Measurements from ENCODE around the gene P3H3.
A peak's percentile ranks its signal among the peaks of the same experiment; 100 is the strongest.

Gene P3H3

GRCh38 chr12:6852651-6853354, 24.6 kb downstream of the P3H3 start:
- no peak for TF ChIP-seq CTCF (IDR thresholded peaks at IDR 0.05)
- Histone ChIP-seq H3K9me3 (no peaks in the 10 kb centered on the region), H3K27ac (peak overlapping the region; percentile 95 to 99), H3K4me3 (peak overlapping the region; percentile 66 to 69), H3K27me3 (no peaks in the 10 kb centered on the region), H3K36me3 (peaks cover 23 to 37% (median 25%) of the 10 kb centered on the region in 3 donors), H3K4me1 (peaks cover 0 to 31% (median 22%) of the 10 kb centered on the region in 4 donors)
- peak; percentile 67 to 89 for DNase-seq
- intact Hi-C loops (cut with DNase I; ENCODE audit: low total_unique reads), result loop anchor here (5.0 kb wide), 1 partner anchor 241 kb away; no protein-coding TSS in a partner anchor

GRCh38 chr12:6853626-6854025, 25.4 kb downstream of the P3H3 start:
- intact Hi-C loops (cut with DNase I; ENCODE audit: low total_unique reads), result loop anchor here (5.0 kb wide), 1 partner anchor 241 kb away; no protein-coding TSS in a partner anchor
- H3K36me3 ChIP-seq, result peaks cover 31 to 41% (median 34%) of the 10 kb centered on the region in 3 donors
- DNase-seq, result no peak
- H3K4me3 ChIP-seq, result peak overlapping the region in 1 of 2 donors; percentile 69
- peak overlapping the region; percentile 95 to 99 for H3K27ac ChIP-seq
- H3K4me1 ChIP-seq, result peaks cover 0 to 31% (median 22%) of the 10 kb centered on the region in 4 donors
- TF ChIP-seq CTCF (IDR thresholded peaks at IDR 0.05), result no peak
- no peaks in the 10 kb centered on the region for H3K9me3 ChIP-seq
- no peaks in the 10 kb centered on the region for H3K27me3 ChIP-seq

GRCh38 chr12:6854036-6854435, 25.8 kb downstream of the P3H3 start:
- H3K4me1 ChIP-seq, result peaks cover 0 to 31% (median 22%) of the 10 kb centered on the region in 4 donors
- no peak overlapping the region for H3K4me3 ChIP-seq
- H3K27ac ChIP-seq, result peak overlapping the region; percentile 95 to 99
- intact Hi-C loops (cut with DNase I; ENCODE audit: low total_unique reads), result loop anchor here (5.0 kb wide), 1 partner anchor 242 kb away; no protein-coding TSS in a partner anchor
- peaks cover 35 to 41% (median 38%) of the 10 kb centered on the region in 3 donors for H3K36me3 ChIP-seq
- no peaks in the 10 kb centered on the region for H3K27me3 ChIP-seq
- no peaks in the 10 kb centered on the region for H3K9me3 ChIP-seq
- TF ChIP-seq CTCF (IDR thresholded peaks at IDR 0.05), result no peak
- DNase-seq, result no peak

- intact Hi-C loops (cut with DNase I; ENCODE audit: low total_unique reads), result no loop called here
- no peak for TF ChIP-seq CTCF (IDR thresholded peaks at IDR 0.05)
Observed at GRCh38 chr12:6855322-6855721, 27.1 kb downstream of the P3H3 start.

GRCh38 chr12:6858799-6859198, 30.6 kb downstream of the P3H3 start:
- Histone ChIP-seq H3K4me1 (peaks cover 0 to 11% (median 7%) of the 10 kb centered on the region in 4 donors), H3K36me3 (peaks cover 80 to 85% (median 80%) of the 10 kb centered on the region in 3 donors), H3K27ac (no peak overlapping the region), H3K9me3 (no peaks in the 10 kb centered on the region), H3K27me3 (no peaks in the 10 kb centered on the region), H3K4me3 (no peak overlapping the region)
- intact Hi-C loops (cut with DNase I; ENCODE audit: low total_unique reads), result no loop called here
- no peak for DNase-seq
- no peak for TF ChIP-seq CTCF (IDR thresholded peaks at IDR 0.05)

More at GRCh38 chr12:6855322-6855721, 27.1 kb downstream of the P3H3 start:
- H3K36me3 ChIP-seq, result peaks cover 48 to 51% (median 51%) of the 10 kb centered on the region in 3 donors
- peaks cover 0 to 31% (median 22%) of the 10 kb centered on the region in 4 donors for H3K4me1 ChIP-seq
- H3K27me3 ChIP-seq, result no peaks in the 10 kb centered on the region
- H3K4me3 ChIP-seq, result no peak overlapping the region
- peak overlapping the region in 1 of 2 donors; percentile 99 for H3K27ac ChIP-seq
- no peaks in the 10 kb centered on the region for H3K9me3 ChIP-seq
- DNase-seq, result no peak

Measured in tibial artery (tissue), 4 donors.